Suppressor macrophage treated with lipopolysaccharide for 4 hours (primary cell): ENCODE data around the gene SLC25A45.
A peak's percentile ranks its signal among the peaks of the same experiment; 100 is the strongest.

Experiments
- DNase-seq: peaks from one replicate; pipeline ENCODE4 v3.0.0-alpha.2; 2020

The SLC25A45 gene

GRCh38 chr11:65404210-65404609 is 21.8 kb upstream of the SLC25A45 start:
- no peak for DNase-seq

DNA sequence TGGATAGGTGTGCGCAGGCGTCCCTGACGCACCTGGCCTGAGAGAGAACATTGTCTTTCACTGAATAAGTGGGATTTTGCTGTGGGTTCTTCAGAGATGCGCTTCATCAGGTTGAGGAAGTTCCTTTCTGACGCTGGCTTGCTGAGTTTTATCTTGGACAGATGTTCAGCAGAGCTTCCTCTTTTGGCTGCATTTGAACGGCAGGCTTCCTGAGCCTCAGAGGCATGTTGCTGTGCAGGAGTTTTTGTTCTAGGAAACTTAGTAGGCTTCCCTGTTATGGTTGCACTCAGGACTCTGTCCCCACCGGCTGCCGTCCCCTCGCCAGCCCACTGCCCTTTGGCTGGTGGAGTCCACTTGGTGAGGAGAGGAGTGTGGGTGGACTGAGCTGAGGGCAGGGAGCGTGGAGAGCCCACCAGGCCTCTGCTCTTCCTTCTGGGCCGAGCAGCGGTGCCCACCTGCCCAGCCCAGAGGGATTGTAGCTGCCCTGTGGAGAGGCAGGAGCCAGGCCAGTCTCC is 21.2 kb upstream of the SLC25A45 start:
- DNase-seq = peak; percentile 80

- DNase-seq = no peak
Measured at GRCh38 chr11:65402790-65403189, 20.3 kb upstream of the SLC25A45 start.

DNA sequence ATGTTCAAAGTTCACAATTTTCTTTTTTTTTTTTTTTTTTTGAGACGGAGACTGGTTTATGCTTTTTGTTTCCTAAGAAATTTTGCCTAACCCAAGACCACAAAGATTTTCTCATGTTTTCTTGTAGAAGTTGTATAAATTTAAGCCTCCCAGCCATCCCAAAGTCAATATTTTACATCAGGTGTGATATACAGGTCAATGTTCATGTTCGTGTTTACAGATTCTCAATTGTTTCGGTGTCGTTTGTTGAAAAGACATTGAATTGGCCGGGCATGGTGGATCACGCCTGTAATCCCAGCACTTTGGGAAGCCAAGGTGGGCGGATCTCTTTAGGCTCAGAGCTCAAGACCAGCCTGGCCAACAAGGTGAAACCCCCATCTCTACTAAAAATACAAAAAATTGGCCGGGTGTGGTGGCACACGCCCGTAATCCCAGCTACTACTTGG is 19.4 kb upstream of the SLC25A45 start:
- no peak for DNase-seq

- no peak for DNase-seq
Measured at GRCh38 chr11:65401073-65401802, 18.8 kb upstream of the SLC25A45 start.

- no peak for DNase-seq
Measured at GRCh38 chr11:65400307-65401072, 18.0 kb upstream of the SLC25A45 start.

- DNase-seq = no peak
Measured at GRCh38 chr11:65399845-65400244, 17.4 kb upstream of the SLC25A45 start.

- DNase-seq = no peak
Measured at GRCh38 chr11:65399249-65399648, 16.8 kb upstream of the SLC25A45 start.

DNA sequence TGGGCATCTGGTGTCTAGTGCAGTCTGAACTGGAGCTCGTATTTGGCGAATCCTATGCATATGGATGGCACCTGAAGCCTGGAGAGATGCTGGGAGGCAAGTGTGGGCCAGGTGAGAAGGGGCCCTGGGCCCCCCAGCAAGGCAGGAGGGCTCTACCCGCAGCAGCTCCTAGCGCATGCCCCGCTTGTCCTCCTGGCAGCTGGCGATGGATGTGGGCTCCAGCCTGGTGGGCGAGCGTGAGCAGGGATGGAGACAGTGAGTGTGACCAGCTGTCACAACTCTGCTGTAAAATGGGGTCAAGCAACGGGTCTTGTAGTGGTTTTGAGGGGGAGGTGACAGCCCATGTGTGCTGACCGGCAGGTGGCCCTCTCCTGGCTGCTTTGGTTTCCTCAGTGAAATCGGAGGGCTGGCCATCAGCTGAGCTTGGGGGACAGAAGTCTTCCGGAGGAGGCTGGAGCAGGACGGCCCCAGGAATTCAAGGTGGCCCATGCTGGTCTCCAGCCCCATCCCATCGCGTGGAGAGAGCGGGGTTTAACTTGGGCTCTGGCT is 16.0 kb upstream of the SLC25A45 start:
- no peak for DNase-seq

DNA sequence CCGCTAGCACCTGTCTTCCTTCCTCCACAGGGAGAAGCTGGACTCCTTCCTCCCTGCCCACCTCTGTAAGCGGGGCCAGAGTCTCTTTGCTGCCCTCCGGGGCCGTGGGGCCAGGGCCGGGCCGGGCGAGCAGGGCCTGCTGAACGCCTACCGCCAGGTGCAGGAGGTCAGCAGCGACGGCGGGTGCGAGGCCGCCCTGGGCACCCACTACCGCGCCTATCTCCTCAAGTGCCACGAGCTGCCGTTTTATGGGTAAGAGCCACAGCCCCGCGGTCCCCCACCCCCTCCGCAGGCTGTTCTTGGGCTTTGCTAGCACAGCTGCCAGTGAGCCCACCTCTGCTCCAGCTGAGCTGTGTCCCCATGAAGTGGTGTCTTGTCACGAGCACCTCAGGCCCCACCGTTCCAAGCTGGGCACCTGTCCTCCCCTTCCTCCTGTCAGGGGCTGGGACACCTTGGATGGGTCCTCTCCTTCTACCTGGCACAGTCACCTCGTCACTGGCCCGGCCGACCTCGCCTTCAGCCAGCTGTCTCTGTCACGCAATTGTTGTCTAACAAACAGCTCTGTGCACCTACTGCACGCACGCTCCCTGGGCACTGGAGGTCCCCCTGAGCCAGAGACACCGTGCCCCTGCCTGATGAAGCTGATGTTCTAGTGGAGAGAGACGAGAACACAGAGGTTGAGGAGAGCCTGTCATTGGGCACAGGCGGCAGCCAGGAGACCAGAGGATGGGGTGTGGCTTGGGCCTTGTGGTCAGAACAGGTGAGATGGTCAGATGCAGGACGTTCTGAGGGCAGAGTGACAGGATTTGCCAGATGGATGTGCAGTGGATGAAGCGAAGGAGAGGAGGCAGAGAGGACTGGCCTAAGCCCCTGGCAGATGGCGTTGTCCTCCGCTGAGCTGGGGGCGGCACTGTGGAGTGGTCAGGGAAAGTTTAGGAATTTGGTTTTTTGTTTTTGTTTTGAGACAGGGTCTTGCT is 14.6 kb upstream of the SLC25A45 start:
- no peak for DNase-seq

DNA sequence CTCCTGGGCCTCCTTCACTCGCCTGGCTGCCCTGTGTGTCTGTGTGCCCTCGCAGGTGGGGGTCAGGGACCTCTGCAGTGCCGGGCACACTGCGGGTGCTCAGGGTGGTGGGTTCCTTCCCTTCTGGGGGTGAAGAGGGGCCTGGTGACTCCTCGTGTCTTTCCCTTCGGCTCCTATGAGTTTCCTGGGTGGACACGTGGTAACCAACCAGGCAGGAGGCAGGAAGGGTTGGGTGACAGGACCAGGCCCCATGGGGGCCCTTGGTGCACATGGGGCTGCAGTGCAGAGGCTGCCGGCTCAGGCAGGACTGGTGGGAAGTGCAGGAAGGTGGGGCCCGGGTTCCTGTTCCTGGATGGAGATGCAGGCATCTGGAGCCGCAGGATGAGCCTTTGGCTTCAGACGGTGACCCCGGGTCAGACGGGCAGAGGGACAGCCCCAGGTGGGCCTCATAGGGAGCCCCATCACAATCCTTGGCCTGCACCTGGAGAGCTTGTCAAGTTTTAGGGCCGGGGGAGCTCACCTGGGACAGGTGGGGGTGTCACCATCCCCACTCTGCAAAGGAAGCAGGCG is 13.6 kb upstream of the SLC25A45 start:
- DNase-seq = no peak

DNA sequence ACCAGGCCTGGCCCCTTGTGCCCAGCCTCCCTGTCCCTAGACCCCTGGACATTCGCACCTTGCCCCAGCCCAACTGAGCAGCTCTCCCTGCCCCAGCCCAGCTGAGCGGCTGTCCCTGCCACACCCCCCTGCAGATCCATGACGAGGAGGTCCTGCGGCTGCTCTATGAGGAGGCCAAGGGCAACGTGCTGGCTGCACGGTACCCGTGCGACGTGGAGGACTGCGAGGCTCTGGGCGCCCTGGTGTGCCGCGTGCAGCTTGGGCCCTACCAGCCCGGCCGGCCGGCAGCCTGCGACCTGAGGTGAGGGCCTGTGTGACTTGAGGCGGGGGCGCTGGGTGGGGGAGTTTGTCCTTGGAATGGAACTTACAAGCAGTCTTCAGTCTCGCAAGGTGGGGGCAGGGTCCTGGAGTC is 11.7 kb upstream of the SLC25A45 start:
- no peak for DNase-seq

DNA sequence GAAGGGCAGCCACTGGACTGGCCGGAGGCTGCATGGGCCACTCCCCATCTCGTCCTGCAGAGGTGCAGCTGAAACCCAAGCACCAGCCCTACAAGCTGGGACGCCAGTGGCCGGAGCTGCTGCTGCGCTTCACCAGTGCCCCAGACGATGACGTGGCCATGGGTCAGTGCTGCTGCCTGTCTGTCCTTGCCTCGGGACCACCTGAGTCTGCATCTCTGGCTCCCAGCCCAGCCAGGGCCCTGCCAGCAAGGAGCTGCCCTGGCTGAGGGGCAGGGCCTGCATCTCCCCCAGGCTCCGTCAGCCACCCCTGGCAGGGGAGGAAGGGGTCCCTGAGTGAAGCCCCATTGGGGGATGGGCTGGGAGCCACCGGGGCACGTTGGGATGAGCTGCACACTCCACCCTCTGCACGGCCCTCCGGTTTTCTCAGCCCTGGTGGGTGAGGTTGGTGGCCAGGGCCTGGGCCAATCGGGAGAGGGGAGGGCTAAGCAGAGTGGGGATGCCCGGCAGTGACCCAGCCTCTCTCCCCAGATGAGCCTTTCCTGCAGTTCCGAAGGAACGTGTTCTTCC is 11.2 kb upstream of the SLC25A45 start:
- no peak for DNase-seq

DNA sequence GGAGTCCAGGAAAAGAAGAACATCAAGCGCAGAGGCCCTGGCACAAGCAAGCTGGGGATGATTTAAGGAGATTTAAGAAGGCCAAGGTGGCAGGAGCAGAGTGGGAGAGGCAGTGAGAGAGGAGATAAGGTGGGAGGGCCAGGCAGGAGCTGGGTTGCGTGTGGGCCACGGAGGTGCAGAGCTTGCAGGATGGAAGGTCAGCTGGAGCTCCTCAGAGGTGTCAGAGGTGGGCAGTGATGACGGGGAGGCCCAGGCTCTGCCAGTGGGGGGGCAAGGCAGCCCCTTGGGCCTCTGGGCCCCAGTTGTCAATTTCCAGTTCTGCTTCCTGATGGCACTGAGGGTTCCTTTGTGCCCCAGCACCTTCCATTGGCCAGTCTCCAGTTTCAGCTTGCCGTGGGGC is 10.5 kb upstream of the SLC25A45 start:
- no peak for DNase-seq

- DNase-seq = no peak
Measured at GRCh38 chr11:65392186-65392829, 9.9 kb upstream of the SLC25A45 start.

DNA sequence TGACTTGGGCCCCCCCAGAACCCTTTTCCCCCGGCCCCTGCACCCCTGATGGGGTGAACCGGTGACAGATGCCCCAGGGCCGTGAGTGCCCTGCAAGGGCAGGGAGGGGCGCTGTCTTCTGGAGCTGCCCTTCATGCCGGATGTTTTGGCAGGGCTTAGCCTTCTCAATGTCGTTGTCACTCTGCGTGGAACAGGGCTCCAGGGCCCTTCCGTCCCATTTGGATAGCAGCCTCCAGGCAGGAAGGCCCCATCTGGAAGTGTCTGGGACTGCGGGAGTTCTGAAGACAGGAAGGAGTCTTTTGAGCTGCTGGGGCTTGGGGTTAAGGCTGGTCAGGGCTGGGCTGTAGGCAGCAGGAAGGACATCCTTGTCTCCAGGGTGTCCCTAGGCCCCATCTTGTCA is 8.6 kb upstream of the SLC25A45 start:
- DNase-seq = no peak

- no peak for DNase-seq
Measured at GRCh38 chr11:65390099-65390941, 7.9 kb upstream of the SLC25A45 start.

GRCh38 chr11:65389294-65389980 is 7.0 kb upstream of the SLC25A45 start:
- DNase-seq = no peak

- no peak for DNase-seq
Measured at GRCh38 chr11:65388731-65389130, 6.3 kb upstream of the SLC25A45 start.
